Panc1 (cell line): ENCODE measurements around the gene SHISA9. TPM values are rescaled to one million over a fixed set of nuclear protein-coding genes. Genes with fewer than 3 reads are reported as not detected.

Experiments used
- ATAC-seq: fragments of 200-7000 bp; cut with Tn5 transposase; 2 replicates; pipeline ENCODE4 v1.9.1; 2020; ENCODE audit warnings: mild to moderate bottlenecking, moderate library complexity
- BruUV-seq: library from RNA; stranded (reverse); fragments of 400-500 nt; replicated peaks from 2 replicates; lab custom pipeline; 2021; lab: Mats Ljungman, UMichigan
- CTCF ChIA-PET: fragments of 300-600 bp; sonication (Branson Sonifier 250); formaldehyde crosslinking; loops from one replicate; lab custom pipeline; 2022; ENCODE audit warnings: antibody characterized with exemption; lab: Charles Lee
- POLR2A ChIA-PET: fragments of 300-600 bp; sonication (Branson Sonifier 250); formaldehyde crosslinking; loops from one replicate; lab custom pipeline; 2022; ENCODE audit warnings: antibody characterized with exemption; lab: Charles Lee
- DNase-seq: peaks from one replicate; pipeline ENCODE4 v3.0.0-alpha.2; 2010; ENCODE audit warnings: low read depth, low spot score
- H3K27ac ChIP-seq: 2 replicates; pipeline ENCODE4 v1.5.1; 2011; ENCODE audit warnings: mild to moderate bottlenecking, low read length, inconsistent platforms
- H3K27me3 ChIP-seq: fragments of 200-500 bp; sonication (Bioruptor generic); 2 replicates; pipeline ENCODE4 v1.6.0; 2014; ENCODE audit warnings: low read length, inconsistent platforms; ENCODE audit not compliant: control insufficient read depth, insufficient read depth
- H3K36me3 ChIP-seq: fragments of 200-500 bp; sonication (Bioruptor generic); 2 replicates; pipeline ENCODE4 v1.5.1; 2014; ENCODE audit warnings: inconsistent platforms, mild to moderate bottlenecking, low read length, moderate library complexity; ENCODE audit not compliant: control insufficient read depth, insufficient read depth
- H3K4me1 ChIP-seq: 2 replicates; pipeline ENCODE4 v1.5.1; 2011; ENCODE audit warnings: inconsistent platforms, mild to moderate bottlenecking, low read length, moderate library complexity; ENCODE audit not compliant: control insufficient read depth, insufficient read depth
- H3K4me3 ChIP-seq, 2 experiments: 2 replicates each; pipeline ENCODE4 v1.5.1; 2011 to 2012; ENCODE audit warnings: low read depth in 2 of 2, low read length in 2 of 2, mild to moderate bottlenecking in 2 of 2, inconsistent platforms in 1 of 2, moderate library complexity in 1 of 2
- H3K9me3 ChIP-seq: fragments of 200-500 bp; sonication (Bioruptor generic); 2 replicates; pipeline ENCODE4 v1.5.1; 2014; ENCODE audit warnings: low read depth, mild to moderate bottlenecking, inconsistent platforms, low read length, moderate library complexity; ENCODE audit not compliant: control insufficient read depth, insufficient read depth
- POLR2AphosphoS5 ChIP-seq: IDR thresholded peaks from 2 replicates; pipeline ENCODE4 v1.6.1; 2012; ENCODE audit warnings: mild to moderate bottlenecking, low read depth, low read length, moderate library complexity
- SIN3A ChIP-seq: IDR thresholded peaks from 2 replicates; pipeline ENCODE4 v1.6.1; 2012; ENCODE audit warnings: low read depth, mild to moderate bottlenecking, low read length, moderate library complexity, borderline replicate concordance; ENCODE audit not compliant: insufficient read depth
- TCF7L2 ChIP-seq: IDR thresholded peaks from 2 replicates; pipeline ENCODE4 v1.6.1; 2011; ENCODE audit warnings: mild to moderate bottlenecking, low read depth, low read length, inconsistent platforms
- in situ Hi-C: cut with HindIII; loops from 2 replicates; pipeline ENCODE4 v1.10.0; 2016; ENCODE audit warnings: low sequenced_read_pairs, low pct_unique_long_range_greater_than_20kb
- intact Hi-C: fragments of 100-400 bp; cut with micrococcal nuclease; formaldehyde crosslinking; loops from one replicate; pipeline ENCODE4 v1.10.0; 2022; ENCODE audit not compliant: unreplicated experiment
- total RNA-seq: library from RNA; stranded (reverse); gene quantifications from one replicate; pipeline ENCODE4 v1.2.1, GENCODE V29; 2021; ENCODE audit not compliant: unreplicated experiment
- TF ChIP-seq, protein P1 (sequence below), 2 experiments: IDR thresholded peaks; 2 replicates each; pipeline ENCODE4 v1.6.1; 2011 to 2012; ENCODE audit warnings: low read depth in 2 of 2, control low read depth in 1 of 2, low read length in 1 of 2, mild to moderate bottlenecking in 1 of 2, moderate library complexity in 1 of 2; ENCODE audit not compliant: insufficient read depth in 1 of 2
- TF ChIP-seq, protein P2 (sequence below): fragments of 450-650 bp; IDR thresholded peaks from 2 replicates; pipeline ENCODE4 v1.5.1; 2017; ENCODE audit warnings: mild to moderate bottlenecking

Gene SHISA9
- total RNA-seq, 1 experiment from 2014 or later, result 0.10 TPM

DNA sequence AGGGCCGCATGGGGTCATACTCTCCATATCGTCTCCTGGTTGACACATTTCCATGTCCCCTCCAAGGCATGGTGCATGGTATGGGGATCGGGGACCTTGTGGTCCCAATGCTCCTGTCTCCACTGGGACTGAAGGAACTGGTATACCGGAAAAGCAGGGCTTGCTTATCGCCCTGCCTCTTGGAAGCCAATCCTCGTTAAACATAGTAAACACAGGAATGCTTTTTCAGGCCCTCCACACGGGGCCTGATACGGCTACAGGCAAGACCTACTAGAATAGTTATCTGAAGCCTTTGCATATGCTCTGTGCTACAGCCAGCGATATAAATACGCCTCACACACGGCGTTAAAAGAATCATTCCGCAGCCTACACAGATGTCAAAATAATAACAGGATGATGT lies 159.5 kb downstream of the SHISA9 start:
- DNase-seq (no peak), ATAC-seq (no peak)
- Histone ChIP-seq H3K36me3 (no peaks in the 10 kb centered on the region), H3K27ac (no peak overlapping the region), H3K4me1 (no peaks in the 10 kb centered on the region), H3K9me3 (no peaks in the 10 kb centered on the region), H3K27me3 (no peaks in the 10 kb centered on the region), H3K4me3 (no peak overlapping the region)
- no TSS peak for BruUV-seq
- TF ChIP-seq, protein P1, sequence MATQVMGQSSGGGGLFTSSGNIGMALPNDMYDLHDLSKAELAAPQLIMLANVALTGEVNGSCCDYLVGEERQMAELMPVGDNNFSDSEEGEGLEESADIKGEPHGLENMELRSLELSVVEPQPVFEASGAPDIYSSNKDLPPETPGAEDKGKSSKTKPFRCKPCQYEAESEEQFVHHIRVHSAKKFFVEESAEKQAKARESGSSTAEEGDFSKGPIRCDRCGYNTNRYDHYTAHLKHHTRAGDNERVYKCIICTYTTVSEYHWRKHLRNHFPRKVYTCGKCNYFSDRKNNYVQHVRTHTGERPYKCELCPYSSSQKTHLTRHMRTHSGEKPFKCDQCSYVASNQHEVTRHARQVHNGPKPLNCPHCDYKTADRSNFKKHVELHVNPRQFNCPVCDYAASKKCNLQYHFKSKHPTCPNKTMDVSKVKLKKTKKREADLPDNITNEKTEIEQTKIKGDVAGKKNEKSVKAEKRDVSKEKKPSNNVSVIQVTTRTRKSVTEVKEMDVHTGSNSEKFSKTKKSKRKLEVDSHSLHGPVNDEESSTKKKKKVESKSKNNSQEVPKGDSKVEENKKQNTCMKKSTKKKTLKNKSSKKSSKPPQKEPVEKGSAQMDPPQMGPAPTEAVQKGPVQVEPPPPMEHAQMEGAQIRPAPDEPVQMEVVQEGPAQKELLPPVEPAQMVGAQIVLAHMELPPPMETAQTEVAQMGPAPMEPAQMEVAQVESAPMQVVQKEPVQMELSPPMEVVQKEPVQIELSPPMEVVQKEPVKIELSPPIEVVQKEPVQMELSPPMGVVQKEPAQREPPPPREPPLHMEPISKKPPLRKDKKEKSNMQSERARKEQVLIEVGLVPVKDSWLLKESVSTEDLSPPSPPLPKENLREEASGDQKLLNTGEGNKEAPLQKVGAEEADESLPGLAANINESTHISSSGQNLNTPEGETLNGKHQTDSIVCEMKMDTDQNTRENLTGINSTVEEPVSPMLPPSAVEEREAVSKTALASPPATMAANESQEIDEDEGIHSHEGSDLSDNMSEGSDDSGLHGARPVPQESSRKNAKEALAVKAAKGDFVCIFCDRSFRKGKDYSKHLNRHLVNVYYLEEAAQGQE (IDR thresholded peaks at IDR 0.05; ENCODE audit: insufficient read depth in 1 of 2, low read depth in 2 of 2, low read length in 1 of 2), result no peak
- TF ChIP-seq, protein P2, sequence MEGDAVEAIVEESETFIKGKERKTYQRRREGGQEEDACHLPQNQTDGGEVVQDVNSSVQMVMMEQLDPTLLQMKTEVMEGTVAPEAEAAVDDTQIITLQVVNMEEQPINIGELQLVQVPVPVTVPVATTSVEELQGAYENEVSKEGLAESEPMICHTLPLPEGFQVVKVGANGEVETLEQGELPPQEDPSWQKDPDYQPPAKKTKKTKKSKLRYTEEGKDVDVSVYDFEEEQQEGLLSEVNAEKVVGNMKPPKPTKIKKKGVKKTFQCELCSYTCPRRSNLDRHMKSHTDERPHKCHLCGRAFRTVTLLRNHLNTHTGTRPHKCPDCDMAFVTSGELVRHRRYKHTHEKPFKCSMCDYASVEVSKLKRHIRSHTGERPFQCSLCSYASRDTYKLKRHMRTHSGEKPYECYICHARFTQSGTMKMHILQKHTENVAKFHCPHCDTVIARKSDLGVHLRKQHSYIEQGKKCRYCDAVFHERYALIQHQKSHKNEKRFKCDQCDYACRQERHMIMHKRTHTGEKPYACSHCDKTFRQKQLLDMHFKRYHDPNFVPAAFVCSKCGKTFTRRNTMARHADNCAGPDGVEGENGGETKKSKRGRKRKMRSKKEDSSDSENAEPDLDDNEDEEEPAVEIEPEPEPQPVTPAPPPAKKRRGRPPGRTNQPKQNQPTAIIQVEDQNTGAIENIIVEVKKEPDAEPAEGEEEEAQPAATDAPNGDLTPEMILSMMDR, result no peak
- POLR2A ChIA-PET, result no interaction called here
- CTCF ChIA-PET, result no interaction called here
- in situ Hi-C loops, result no loop called here
- intact Hi-C loops, result no loop called here

DNA sequence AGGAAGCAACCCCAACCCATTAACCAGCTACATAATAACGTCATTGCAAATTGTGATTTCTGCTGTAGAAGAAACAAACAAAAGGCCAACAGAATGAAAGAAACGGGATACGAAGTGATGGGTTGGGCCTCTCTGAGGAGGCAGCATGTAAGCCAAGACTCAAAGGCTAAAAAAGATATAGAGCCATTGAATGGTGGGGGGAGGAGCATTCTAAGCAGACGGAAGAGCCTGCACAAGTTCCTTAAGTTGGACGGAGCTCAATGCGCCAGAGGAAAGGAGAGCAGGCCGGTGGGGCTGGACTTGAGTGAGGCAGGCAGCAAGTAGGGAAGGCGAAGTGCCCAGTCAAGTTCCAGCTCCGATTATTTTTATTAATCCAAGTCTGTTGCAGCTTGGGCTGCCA lies 160.3 kb downstream of the SHISA9 start:
- Histone ChIP-seq H3K4me3 (no peak overlapping the region), H3K36me3 (no peaks in the 10 kb centered on the region), H3K27ac (no peak overlapping the region), H3K4me1 (no peaks in the 10 kb centered on the region), H3K27me3 (no peaks in the 10 kb centered on the region), H3K9me3 (no peaks in the 10 kb centered on the region)
- no TSS peak for BruUV-seq
- ATAC-seq (no peak), DNase-seq (no peak)
- intact Hi-C loops, result no loop called here
- TF ChIP-seq TCF7L2 (no peak), POLR2AphosphoS5 (no peak), SIN3A (no peak)
- TF ChIP-seq, protein P1 (IDR thresholded peaks at IDR 0.05; ENCODE audit: insufficient read depth in 1 of 2, low read depth in 2 of 2, low read length in 1 of 2), result no peak
- TF ChIP-seq, protein P2, result no peak
- POLR2A ChIA-PET, result interaction anchor here (0.7 kb wide), 1 partner anchor 17 kb away, joined by 4 read pairs; no protein-coding TSS in a partner anchor
- in situ Hi-C loops, result no loop called here
- CTCF ChIA-PET, result no interaction called here
